SK-N-SH (cell line): ENCODE data around the gene HS1BP3. TPM values are rescaled to one million over a fixed set of nuclear protein-coding genes. Genes with fewer than 3 reads are reported as not detected.

Experiments
- CTCF ChIA-PET: fragments of 300-600, 350-600 bp; formaldehyde crosslinking; extraction: SDS; loops from one replicate; lab custom pipeline; 2021; lab: Yijun Ruan, JAX
- POLR2A ChIA-PET: fragments of 350-600 bp; sonication (Branson Sonifier 250); formaldehyde crosslinking; extraction: SDS; loops from one replicate; lab custom pipeline; 2020; ENCODE audit warnings: antibody characterized with exemption, inconsistent platforms; lab: Yijun Ruan, JAX
- DNase-seq: peaks from one replicate; pipeline ENCODE4 v3.0.0; 2012
- H2AFZ ChIP-seq: fragments of 200-600 bp; sonication (generic); 2 replicates; pipeline ENCODE4 v1.8.1; 2016; ENCODE audit warnings: antibody characterized with exemption, mild to moderate bottlenecking, low read depth
- H3F3A ChIP-seq: fragments of 200-600 bp; sonication (generic); replicated peaks from 2 replicates; pipeline ENCODE3; 2016; ENCODE audit warnings: antibody characterized with exemption, mild to moderate bottlenecking; ENCODE audit not compliant: insufficient read depth
- H3K27ac ChIP-seq, 2 experiments: fragments of 200-500 bp in 1 of 2; fragments of 200-600 bp in 1 of 2; sonication (Bioruptor generic) in 1 of 2; sonication (generic), shearing (Covaris generic) in 1 of 2; 2 replicates each; pipeline versions ENCODE4 v1.5.1 to v1.6.1; 2014 to 2016; ENCODE audit warnings: low read depth in 2 of 2, inconsistent platforms in 1 of 2, low read length in 1 of 2, mild to moderate bottlenecking in 1 of 2, mixed read lengths in 1 of 2
- H3K27me3 ChIP-seq: fragments of 200-600 bp; sonication (generic), shearing (Covaris generic); 2 replicates; pipeline ENCODE4 v1.6.1; 2016; ENCODE audit warnings: mixed run types; ENCODE audit not compliant: insufficient read depth
- H3K36me3 ChIP-seq, 2 experiments: fragments of 200-500 bp in 1 of 2; fragments of 200-600 bp in 1 of 2; sonication (Bioruptor generic) in 1 of 2; sonication (generic) in 1 of 2; replicated peaks in 1 of 2; 2 replicates each; pipeline versions ENCODE3 to v1.5.1; 2014 to 2016; ENCODE audit warnings: low read length in 1 of 2, mild to moderate bottlenecking in 1 of 2; ENCODE audit not compliant: insufficient read depth in 2 of 2, control insufficient read depth in 1 of 2
- H3K4me1 ChIP-seq, 2 experiments: fragments of 200-500 bp in 1 of 2; fragments of 200-600 bp in 1 of 2; sonication (Bioruptor generic) in 1 of 2; sonication (generic), shearing (Covaris generic) in 1 of 2; 2 replicates each; pipeline versions ENCODE4 v1.5.1 to v1.6.1; 2014 to 2016; ENCODE audit warnings: low read depth in 1 of 2, low read length in 1 of 2, mixed run types in 1 of 2; ENCODE audit not compliant: insufficient read depth in 2 of 2, control insufficient read depth in 1 of 2
- H3K4me2 ChIP-seq: fragments of 200-600 bp; sonication (generic), shearing (Covaris generic); 2 replicates; pipeline ENCODE4 v1.6.1; 2017; ENCODE audit warnings: mixed run types
- H3K4me3 ChIP-seq, 2 experiments: fragments of 200-500 bp in 1 of 2; fragments of 200-600 bp in 1 of 2; sonication (Bioruptor generic) in 1 of 2; sonication (generic), shearing (Covaris generic) in 1 of 2; 2 replicates each; pipeline versions ENCODE4 v1.5.1 to v1.8.1; 2014 to 2016; ENCODE audit warnings: low read depth in 2 of 2, inconsistent platforms in 1 of 2, low read length in 1 of 2, mild to moderate bottlenecking in 1 of 2, mixed read lengths in 1 of 2, moderate library complexity in 1 of 2
- H3K79me2 ChIP-seq: fragments of 200-600 bp; sonication (generic); 2 replicates; pipeline ENCODE4 v1.8.1; 2017; ENCODE audit warnings: mild to moderate bottlenecking; ENCODE audit not compliant: insufficient read depth
- H3K9ac ChIP-seq: fragments of 200-600 bp; sonication (generic); 2 replicates; pipeline ENCODE4 v1.6.1; 2017; ENCODE audit warnings: mixed run types
- H3K9me2 ChIP-seq: fragments of 200-600 bp; sonication (generic); 2 replicates; pipeline ENCODE4 v1.6.1; 2017; ENCODE audit warnings: mixed run types
- H3K9me3 ChIP-seq: fragments of 200-600 bp; sonication (generic); 2 replicates; pipeline ENCODE4 v1.6.1; 2017; ENCODE audit warnings: mixed run types, mild to moderate bottlenecking, moderate library complexity
- H4K20me1 ChIP-seq: fragments of 200-600 bp; sonication (generic); 2 replicates; pipeline ENCODE4 v1.6.1; 2017; ENCODE audit warnings: mild to moderate bottlenecking, mixed run types; ENCODE audit not compliant: insufficient read depth
- FOXJ3 ChIP-seq: sonication (generic); formaldehyde crosslinking; IDR thresholded peaks from 2 replicates; pipeline ENCODE4 v1.5.1; 2020; ENCODE audit warnings: mild to moderate bottlenecking, missing genetic modification reagents
- GABPA ChIP-seq: IDR thresholded peaks from 2 replicates; pipeline ENCODE4 v1.4.0; 2012; ENCODE audit warnings: low read depth, mild to moderate bottlenecking
- MAX ChIP-seq: IDR thresholded peaks from 2 replicates; pipeline ENCODE4 v1.4.0; 2012; ENCODE audit warnings: low read depth
- MXI1 ChIP-seq: IDR thresholded peaks from 2 replicates; pipeline ENCODE4 v1.6.1; 2012; ENCODE audit warnings: mild to moderate bottlenecking, low read depth, low read length, improper control_type of control experiment
- NFIC ChIP-seq: IDR thresholded peaks from 2 replicates; pipeline ENCODE4 v1.4.0; 2012; ENCODE audit warnings: borderline replicate concordance
- NRF1 ChIP-seq: IDR thresholded peaks from 2 replicates; pipeline ENCODE4 v1.6.1; 2012; ENCODE audit warnings: low read depth, mild to moderate bottlenecking, low read length
- RCOR1 ChIP-seq: fragments of 150-350 bp; IDR thresholded peaks from 2 replicates; pipeline ENCODE4 v1.6.1; 2017; ENCODE audit warnings: antibody characterized with exemption, low read length
- RXRA ChIP-seq: IDR thresholded peaks from 2 replicates; pipeline ENCODE4 v1.4.0; 2012; ENCODE audit warnings: low read depth, mild to moderate bottlenecking, borderline replicate concordance
- SIN3A ChIP-seq: IDR thresholded peaks from 2 replicates; pipeline ENCODE4 v1.6.1; 2012; ENCODE audit warnings: low read depth, mild to moderate bottlenecking, low read length, moderate library complexity, borderline replicate concordance
- SMC3 ChIP-seq: IDR thresholded peaks from 2 replicates; pipeline ENCODE4 v1.6.1; 2012; ENCODE audit warnings: low read depth, low read length, improper control_type of control experiment
- TAF1 ChIP-seq: IDR thresholded peaks from 2 replicates; pipeline ENCODE4 v1.6.1; 2012; ENCODE audit warnings: low read depth, mild to moderate bottlenecking, low read length, moderate library complexity, borderline replicate concordance
- USF1 ChIP-seq: IDR thresholded peaks from 2 replicates; pipeline ENCODE4 v1.4.0; 2012; ENCODE audit warnings: low read depth, borderline replicate concordance
- ZBTB33 ChIP-seq: IDR thresholded peaks from 2 replicates; pipeline ENCODE4 v1.4.0; 2012; ENCODE audit warnings: low read depth, borderline replicate concordance
- WGBS: methylation state at CpG from one replicate; pipeline ENCODE4 v1.1.6; 2017; ENCODE audit warnings: low lambda C conversion rate; 5-methylcytosine and 5-hydroxymethylcytosine counted together
- polyA plus RNA-seq, 3 experiments: library from polyadenylated mRNA; depleted of rRNA; stranded (reverse); fragments of >200 nt; gene quantifications; 2 replicates each; pipeline ENCODE4 v1.2.3, GENCODE V29; 2012

The HS1BP3 gene
- polyA plus RNA-seq, 1 of the 3 experiments (the other 2 are of a cell fraction): 20.1 TPM

- Histone ChIP-seq H3K36me3 (peaks cover 6 to 47% of the 10 kb centered on the region in 2 experiments), H3K27me3 (no peaks in the 10 kb centered on the region), H4K20me1 (no peaks in the 10 kb centered on the region), H3K4me2 (no peak overlapping the region), H3K9me2 (no peaks in the 10 kb centered on the region), H3K9ac (no peak overlapping the region), H3F3A (peaks cover 3% of the 10 kb centered on the region), H2AFZ (no peak overlapping the region), H3K27ac (no peak overlapping the region), H3K9me3 (no peaks in the 10 kb centered on the region), H3K79me2 (no peaks in the 10 kb centered on the region), H3K4me3 (no peak overlapping the region), H3K4me1 (peaks cover 0 to 14% of the 10 kb centered on the region in 2 experiments; a peak in 3 of 4 replicates)
- WGBS: 95% methylated on average over 2 of the region's 2 CpGs
- TF ChIP-seq MXI1 (no peak), GABPA (no peak), SMC3 (no peak), TAF1 (no peak), MAX (no peak)
- ChIA-PET POLR2A (no interaction called here), CTCF (interaction anchor here (0.6 to 4.6 kb wide), 5 partner anchors 15 to 694 kb away, joined by 3 to 22 read pairs (median 5); no protein-coding TSS in a partner anchor)
- DNase-seq: no peak
Measured at GRCh38 chr2:20697322-20697934, 46.5 kb upstream of the HS1BP3 start.

- H3F3A ChIP-seq: peaks cover 3% of the 10 kb centered on the region
- peaks cover 0 to 14% of the 10 kb centered on the region in 2 experiments; a peak in 3 of 4 replicates for H3K4me1 ChIP-seq
- H3K27ac ChIP-seq: no peak overlapping the region
- H3K9me2 ChIP-seq: no peaks in the 10 kb centered on the region
- H3K9ac ChIP-seq: no peak overlapping the region
- H3K27me3 ChIP-seq: no peaks in the 10 kb centered on the region
- peaks cover 6 to 50% of the 10 kb centered on the region in 2 experiments for H3K36me3 ChIP-seq
- no peaks in the 10 kb centered on the region for H4K20me1 ChIP-seq
- no peak for DNase-seq
- H3K4me3 ChIP-seq: no peak overlapping the region
- ChIA-PET POLR2A (no interaction called here), CTCF (interaction anchor here (0.6 to 4.6 kb wide), 4 partner anchors 30 to 85 kb away, joined by 3 to 22 read pairs (median 4); no protein-coding TSS in a partner anchor)
- H3K79me2 ChIP-seq: no peaks in the 10 kb centered on the region
- TF ChIP-seq RCOR1 (no peak), GABPA (no peak), RXRA (no peak), SIN3A (no peak), NRF1 (no peak), ZBTB33 (no peak), NFIC (no peak), TAF1 (no peak), USF1 (no peak), FOXJ3 (CRISPR knock-in tag) (no peak)
- WGBS: 100% methylated on average over 2 of the region's 2 CpGs
- H3K9me3 ChIP-seq: no peaks in the 10 kb centered on the region
- no peak overlapping the region for H3K4me2 ChIP-seq
- no peak overlapping the region for H2AFZ ChIP-seq
Measured at GRCh38 chr2:20696366-20696765, 45.5 kb upstream of the HS1BP3 start.
